ENCODE measurements around the gene ADCY3.

The ADCY3 gene

DNA sequence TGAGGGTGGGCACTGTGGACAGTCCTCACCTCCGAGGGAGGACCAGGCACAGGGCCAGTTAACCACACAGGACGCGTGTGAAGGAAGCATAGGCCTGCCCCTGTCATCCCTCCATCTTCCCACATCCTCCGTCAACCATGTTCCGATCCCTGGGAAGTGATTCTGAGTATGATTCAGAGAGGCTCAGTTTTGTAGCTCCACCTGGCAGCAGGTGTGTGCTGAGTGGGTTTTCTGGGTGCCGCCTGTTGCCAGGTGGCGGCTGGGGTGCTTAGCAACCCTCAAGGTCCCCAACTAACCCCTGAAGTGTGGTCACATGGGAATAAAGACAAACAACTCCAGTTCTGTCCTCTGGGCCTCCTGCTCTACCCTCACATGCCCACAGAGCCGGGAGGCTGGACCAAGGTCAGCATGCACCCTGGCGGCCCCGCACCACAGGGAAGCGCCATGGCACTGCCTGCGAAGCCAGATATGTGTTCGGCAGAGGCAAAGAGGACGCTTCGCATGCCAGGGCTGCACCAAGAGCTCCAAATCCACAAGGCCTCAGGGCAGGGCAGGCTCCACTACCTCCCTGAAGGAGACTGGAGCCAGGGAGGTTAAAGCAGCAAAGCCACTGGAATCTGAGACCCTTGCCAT, 60.0 kb downstream of the ADCY3 start:
- DNase-seq, result no peak
- in situ Hi-C loops (cut with MboI; ENCODE audit: low pct_unique_long_range_greater_than_20kb, low sequenced_read_pairs), result no loop called here

DNA sequence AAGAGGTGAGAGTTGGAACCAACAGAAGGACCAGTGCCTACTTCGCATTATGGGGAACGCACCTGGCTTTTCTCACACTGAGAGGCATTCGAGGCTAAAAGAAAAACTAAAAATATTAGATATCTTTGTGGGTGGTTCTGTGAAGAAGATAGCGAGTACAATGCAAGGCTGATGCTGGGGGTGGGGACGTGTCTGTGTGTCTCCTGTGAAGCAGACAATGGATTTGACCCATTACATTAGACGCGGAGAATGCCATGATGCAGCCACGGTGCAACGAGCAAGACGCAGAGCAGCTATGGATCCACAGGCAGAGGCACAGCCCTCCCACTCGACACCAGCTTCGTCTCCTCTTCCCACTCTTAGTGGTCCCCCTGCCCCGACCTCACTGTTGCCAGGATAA, 61.0 kb downstream of the ADCY3 start:
- DNase-seq, result no peak
- in situ Hi-C loops (cut with MboI; ENCODE audit: low pct_unique_long_range_greater_than_20kb, low sequenced_read_pairs), result no loop called here

DNA sequence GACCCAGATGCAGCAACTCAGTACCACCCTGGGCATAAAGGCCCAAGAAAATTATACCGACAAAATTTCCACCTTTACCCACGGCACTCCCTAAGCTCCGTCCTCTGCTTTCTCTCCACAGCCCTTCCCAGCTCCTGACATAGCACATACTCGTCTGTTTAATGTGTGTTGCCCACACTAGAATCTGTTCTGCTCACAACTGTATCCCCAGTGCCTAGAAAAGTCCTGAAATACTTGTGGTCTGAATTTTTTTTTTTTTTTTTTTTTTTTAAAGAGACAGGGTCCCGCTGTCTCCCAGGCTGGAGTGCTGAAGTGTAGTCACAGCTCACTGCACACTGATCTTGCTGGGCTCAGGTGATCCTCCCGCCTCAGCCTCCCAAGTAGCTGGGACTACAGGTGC, 62.3 kb downstream of the ADCY3 start:
- no peak for DNase-seq
- in situ Hi-C loops (cut with MboI; ENCODE audit: low pct_unique_long_range_greater_than_20kb, low sequenced_read_pairs), result no loop called here

DNA sequence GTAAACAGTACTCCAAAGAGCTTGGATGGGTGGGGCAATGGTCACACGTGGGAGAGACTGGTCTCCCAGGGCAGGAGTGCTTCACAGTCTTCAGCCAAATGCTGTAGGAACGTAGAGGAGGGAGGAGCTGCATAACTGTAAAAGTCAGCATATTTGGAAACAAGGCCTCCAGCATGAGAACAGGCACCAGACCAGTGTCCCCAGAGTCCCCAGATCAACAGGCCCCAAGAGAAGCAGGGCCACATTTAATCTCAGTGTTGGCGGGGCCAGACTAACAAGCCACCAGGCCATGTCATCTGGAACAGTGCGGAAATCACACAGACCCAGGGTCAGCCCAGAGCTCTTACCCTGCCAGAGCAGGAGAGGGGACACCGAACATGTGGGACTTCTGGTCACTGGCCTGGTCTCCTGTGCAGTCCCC, 63.2 kb downstream of the ADCY3 start:
- in situ Hi-C loops (cut with MboI; ENCODE audit: low pct_unique_long_range_greater_than_20kb, low sequenced_read_pairs), result no loop called here
- DNase-seq, result no peak

DNA sequence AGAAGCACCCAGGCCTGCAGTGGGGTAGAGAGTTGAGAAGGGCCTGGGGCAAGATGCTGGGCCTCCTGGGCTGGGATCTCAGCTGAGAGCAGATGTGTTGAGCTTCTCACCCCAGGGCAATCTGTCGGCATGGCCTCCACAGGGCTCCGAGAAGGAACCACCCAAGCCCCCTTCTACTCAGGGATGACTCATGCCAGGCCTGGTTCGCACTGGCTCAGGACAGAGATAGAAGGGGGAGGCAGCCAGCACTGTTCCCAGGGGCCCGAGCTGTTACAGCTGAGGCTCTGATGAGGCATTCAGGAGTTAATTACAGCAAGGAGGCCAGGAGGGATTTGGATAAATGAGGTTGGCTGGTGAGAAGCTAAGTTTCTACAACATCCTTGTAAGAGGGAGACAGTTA, 64.3 kb downstream of the ADCY3 start:
- in situ Hi-C loops (cut with MboI; ENCODE audit: low pct_unique_long_range_greater_than_20kb, low sequenced_read_pairs), result no loop called here
- no peak for DNase-seq

DNA sequence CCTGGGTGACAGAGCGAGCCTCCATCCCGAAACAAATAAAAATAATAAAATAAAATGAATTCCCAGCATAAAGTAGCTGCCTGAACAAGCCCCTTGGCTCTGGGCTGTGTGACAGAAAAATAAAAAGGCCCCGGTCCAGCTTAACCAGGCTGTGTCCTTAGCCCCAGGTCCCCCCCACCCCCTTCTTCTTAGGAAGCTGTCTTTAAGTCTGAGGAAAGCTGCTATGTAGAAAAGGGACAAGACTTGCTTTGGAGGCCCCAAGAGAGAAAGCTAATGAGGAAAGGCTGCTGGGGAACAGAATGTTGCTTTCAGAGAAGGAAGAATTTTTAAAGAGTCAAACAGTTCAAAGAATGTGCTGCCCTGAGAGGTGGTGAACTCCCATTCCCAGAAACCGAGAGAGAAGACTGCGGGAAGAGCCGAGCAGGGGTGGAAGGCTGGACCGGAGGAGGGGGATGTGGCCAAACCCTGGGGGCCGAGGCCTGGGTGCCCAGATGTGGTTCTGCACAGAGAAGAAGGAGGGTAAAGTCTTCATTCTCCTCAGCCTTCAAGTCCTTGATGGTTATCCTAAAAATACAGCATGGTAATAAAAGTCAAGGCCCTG, 64.9 kb downstream of the ADCY3 start:
- in situ Hi-C loops (cut with MboI; ENCODE audit: low pct_unique_long_range_greater_than_20kb, low sequenced_read_pairs), result no loop called here
- no peak for DNase-seq

DNA sequence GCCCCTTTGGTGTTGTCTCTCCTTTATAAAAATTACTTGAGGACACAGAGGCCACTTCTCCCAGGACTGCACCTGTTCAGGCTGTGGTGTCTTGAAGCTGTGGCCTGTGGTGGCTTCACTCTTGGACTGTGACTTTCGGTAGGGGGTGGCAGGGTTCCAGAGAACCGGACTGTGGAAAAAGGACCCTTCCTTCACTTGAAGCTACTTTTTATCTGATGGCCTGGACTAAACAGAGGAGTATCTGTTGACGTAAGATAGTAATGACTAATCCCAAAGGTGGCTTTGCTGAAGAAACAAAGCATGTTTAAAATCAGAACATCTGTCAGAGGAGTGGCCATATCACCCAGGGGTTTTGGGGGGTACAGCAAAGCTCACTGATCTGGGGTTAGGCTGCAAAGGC, 66.0 kb downstream of the ADCY3 start:
- in situ Hi-C loops (cut with MboI; ENCODE audit: low pct_unique_long_range_greater_than_20kb, low sequenced_read_pairs), result no loop called here
- no peak for DNase-seq

DNA sequence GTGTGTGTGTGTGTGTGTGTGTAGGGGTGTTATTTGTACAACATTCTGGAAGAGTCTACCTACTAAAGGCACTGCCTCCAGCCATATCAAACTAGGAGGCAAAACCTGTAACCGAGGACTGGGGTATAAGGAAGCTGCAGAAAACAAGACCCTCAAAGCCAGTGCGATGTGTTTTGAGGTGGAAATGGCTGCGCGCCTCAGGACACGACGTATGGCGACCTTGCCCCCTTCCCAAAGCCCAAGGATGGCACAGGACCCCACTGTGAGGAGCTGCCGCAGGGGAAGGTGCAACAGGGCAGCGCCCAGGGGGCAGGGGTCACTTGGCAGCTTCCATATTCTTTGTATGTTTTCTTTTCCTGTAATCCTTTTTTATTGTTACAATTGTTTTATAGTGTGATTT, 67.0 kb downstream of the ADCY3 start:
- in situ Hi-C loops (cut with MboI; ENCODE audit: low pct_unique_long_range_greater_than_20kb, low sequenced_read_pairs), result no loop called here

DNA sequence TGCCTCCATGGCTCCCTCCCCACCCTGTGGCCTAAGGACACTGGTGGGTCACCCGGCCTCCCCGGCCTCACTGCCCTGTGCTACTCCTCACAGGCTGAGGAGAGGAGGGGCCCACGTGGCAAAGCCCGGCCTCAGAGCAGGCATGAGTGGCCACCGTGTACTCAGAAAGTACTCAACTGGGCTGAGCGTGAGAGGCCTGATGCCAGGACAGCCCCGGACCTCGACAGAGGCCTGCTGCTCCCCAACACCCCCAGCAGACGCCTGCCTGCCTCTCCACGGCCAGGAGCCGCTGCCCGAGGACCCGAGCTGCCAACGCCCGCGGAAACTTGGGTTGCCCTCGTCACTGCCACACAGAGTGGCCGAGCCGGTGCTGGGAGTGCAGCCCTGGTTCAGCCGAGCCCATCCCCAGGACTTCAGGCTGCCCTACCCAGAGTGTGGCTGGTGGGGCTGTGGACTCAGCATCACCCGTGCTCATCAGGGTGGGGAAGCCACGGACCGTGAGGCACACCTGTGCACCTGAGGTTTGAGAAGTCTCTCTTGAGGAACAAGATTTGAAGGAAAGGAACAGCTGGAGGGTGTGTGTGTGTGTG, 67.5 kb downstream of the ADCY3 start:
- in situ Hi-C loops (cut with MboI; ENCODE audit: low pct_unique_long_range_greater_than_20kb, low sequenced_read_pairs), result no loop called here
- no peak for DNase-seq

More for the DNA sequence above, 67.0 kb downstream of the ADCY3 start:
- no peak for DNase-seq

DNA sequence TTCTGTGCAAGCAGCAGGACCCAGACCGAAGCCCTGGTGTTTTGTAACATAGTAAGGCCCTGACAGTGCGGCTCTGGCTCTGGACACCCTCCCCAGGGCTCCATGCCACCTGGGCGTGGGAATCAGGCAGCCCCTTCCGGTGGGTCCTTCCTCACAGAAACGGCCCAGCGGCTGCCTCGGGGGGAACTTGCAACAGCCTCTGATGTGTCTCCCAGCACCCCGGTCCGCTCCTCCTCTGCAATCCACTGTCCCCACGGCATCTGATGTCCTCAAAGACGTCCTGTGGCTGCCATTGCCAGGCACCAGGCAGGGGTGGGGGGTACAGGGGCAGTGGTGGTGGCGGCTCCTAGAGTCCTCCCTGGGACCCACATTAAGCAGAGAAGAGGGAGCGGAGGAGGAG, 68.0 kb downstream of the ADCY3 start:
- in situ Hi-C loops (cut with MboI; ENCODE audit: low pct_unique_long_range_greater_than_20kb, low sequenced_read_pairs), result no loop called here
- DNase-seq, result no peak

DNA sequence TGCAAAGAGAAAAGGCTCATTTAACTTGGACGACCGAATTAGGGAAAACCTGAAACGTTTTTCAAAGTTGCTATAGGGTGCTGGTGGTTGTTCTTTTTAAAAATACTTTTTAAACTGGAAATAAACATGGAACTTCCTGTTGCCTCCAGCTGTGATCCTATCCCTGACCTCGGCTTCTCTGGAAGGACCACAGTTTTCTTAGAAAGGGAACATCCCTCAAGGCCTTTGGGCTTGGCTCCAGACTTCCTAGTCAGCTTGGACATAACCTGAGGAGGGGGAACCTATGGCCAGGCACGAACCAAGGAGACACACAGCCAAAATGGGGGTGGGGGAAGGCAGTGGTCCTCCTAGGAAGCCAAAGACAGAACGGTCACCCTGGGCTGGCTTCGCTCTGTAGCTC, 69.1 kb downstream of the ADCY3 start:
- in situ Hi-C loops (cut with MboI; ENCODE audit: low pct_unique_long_range_greater_than_20kb, low sequenced_read_pairs), result no loop called here
- no peak for DNase-seq

DNA sequence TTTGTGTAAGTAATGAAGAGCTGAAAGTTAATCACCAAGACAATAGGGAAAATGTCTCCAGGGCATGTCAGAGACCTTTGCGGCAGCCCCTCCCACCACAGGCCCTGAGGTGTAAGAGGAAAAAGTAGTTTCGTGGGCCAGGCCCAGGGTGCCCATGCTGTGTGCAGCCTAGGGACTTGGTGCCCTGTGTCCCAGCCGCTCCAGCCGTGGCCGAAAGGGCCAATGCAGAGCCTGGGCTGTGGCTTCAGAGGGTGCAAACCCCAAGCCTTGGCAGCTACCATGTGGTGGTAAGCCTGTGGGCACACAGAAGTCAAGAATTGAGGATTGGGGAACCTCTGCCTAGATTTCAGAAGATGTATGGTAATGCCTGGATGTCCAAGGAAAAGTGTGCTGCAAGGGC, 74.3 kb downstream of the ADCY3 start:
- in situ Hi-C loops (cut with MboI; ENCODE audit: low pct_unique_long_range_greater_than_20kb, low sequenced_read_pairs), result loop anchor here (25.0 kb wide), 1 partner anchor 433 kb away; no protein-coding TSS in a partner anchor
- DNase-seq, result no peak

DNA sequence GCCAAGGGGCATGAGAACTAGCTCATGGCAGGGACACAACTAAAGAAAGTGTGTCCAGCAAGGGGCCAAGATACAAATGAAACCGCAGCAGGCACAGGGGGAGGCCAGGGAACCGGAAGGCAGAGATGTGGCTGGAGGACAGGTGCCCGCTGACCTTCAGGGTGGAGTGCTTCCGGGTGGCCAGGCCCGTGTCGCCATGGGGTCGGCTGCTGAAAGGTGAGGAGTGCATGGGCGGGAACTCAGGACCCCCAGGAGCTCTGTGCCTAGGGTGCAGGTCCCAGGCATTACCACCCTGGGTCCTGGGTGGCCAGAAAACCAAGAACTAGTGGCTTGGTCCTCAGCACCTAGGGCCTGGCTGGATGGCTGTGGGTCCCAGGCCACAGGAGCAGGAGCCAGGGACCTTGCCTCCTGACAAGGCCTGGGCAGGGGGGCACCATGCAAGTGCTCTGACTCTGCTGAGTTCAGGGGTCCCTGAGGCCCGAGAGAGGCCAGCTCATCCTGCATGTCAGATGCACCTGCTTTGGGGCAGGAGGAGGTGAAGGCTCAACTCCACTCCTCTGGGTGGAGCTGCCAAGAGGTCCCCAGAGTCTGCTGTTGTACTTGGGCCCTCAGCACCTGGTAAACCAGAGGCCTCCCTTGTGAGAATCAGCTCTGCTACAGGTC, 75.9 kb downstream of the ADCY3 start:
- in situ Hi-C loops (cut with MboI; ENCODE audit: low pct_unique_long_range_greater_than_20kb, low sequenced_read_pairs), result loop anchor here (25.0 kb wide), 1 partner anchor 432 kb away; no protein-coding TSS in a partner anchor
- no peak for DNase-seq

DNA sequence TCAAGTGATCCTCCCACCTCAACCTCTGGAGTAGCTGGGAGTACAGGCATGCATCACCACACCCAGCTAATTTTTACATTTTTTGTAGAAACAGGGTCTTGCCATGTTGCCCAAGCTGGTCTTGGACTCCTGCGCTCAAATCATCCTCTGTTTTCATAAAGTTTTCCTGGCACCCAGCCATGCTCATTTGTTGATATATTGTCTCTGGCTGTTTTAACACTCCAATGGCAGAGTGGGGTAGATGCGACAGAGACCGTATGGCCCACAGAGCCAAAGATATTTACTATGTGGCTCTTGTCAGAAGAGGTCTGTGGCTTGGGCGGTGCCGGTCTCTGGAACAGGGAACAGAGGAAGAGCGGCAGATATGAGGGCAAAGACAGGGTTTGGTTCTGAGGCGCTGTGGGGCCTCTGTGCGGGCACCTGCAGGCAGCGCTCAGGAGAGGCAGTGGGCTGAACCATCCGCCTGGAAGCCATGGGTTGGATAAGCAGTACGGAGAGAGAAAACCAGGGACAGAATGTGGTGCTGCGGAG, 76.6 kb downstream of the ADCY3 start:
- in situ Hi-C loops (cut with MboI; ENCODE audit: low pct_unique_long_range_greater_than_20kb, low sequenced_read_pairs), result loop anchor here (25.0 kb wide), 1 partner anchor 431 kb away; no protein-coding TSS in a partner anchor
- DNase-seq, result no peak

DNA sequence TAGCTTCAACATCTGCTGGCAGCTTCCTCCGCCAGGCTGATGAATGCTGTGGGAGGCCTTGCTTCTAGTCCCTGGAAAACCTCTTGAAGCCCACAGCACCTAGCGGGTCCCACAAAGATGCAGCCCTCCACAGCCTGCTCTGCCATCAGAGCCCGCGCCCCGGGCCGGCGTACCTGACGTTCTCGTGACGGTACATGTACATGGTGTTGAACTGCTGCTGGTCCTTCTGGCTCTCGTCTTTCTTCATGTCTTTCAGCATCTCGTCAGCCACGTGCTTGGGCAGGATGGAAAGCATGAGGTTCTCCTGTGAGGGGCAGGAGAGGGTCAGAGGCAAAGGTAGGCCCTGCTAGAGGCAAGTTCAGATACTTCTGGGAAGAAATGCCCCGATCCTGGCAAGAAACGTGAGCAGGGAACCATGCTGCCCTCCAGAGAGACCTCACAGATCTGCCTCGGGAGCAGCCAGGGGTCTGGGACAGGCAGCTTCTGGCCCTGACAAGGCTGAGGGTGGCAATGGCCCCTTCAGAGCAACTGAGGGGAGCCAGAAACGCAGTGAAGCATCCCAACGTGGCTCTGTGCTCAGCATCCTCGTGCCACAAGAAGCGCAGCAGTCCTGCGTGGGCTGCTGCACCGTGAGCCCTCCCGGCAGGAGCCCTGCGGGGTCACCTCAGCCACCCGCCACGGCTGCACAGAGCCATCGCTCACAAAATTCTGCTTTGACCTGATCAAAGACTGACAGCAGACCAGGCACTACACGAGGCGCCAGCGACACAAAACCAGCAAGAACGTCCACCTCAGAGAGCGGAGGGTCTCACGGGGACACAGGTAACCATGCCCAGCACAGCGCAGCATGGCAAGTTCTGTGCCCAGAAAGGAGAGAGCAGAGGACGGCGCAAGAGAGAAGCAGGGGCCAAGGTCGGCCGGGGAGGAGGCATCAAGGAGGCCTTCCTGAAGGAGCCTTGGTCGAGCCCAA, 77.7 kb downstream of the ADCY3 start:
- in situ Hi-C loops (cut with MboI; ENCODE audit: low pct_unique_long_range_greater_than_20kb, low sequenced_read_pairs), result loop anchor here (25.0 kb wide), 1 partner anchor 430 kb away; no protein-coding TSS in a partner anchor
- no peak for DNase-seq

DNA sequence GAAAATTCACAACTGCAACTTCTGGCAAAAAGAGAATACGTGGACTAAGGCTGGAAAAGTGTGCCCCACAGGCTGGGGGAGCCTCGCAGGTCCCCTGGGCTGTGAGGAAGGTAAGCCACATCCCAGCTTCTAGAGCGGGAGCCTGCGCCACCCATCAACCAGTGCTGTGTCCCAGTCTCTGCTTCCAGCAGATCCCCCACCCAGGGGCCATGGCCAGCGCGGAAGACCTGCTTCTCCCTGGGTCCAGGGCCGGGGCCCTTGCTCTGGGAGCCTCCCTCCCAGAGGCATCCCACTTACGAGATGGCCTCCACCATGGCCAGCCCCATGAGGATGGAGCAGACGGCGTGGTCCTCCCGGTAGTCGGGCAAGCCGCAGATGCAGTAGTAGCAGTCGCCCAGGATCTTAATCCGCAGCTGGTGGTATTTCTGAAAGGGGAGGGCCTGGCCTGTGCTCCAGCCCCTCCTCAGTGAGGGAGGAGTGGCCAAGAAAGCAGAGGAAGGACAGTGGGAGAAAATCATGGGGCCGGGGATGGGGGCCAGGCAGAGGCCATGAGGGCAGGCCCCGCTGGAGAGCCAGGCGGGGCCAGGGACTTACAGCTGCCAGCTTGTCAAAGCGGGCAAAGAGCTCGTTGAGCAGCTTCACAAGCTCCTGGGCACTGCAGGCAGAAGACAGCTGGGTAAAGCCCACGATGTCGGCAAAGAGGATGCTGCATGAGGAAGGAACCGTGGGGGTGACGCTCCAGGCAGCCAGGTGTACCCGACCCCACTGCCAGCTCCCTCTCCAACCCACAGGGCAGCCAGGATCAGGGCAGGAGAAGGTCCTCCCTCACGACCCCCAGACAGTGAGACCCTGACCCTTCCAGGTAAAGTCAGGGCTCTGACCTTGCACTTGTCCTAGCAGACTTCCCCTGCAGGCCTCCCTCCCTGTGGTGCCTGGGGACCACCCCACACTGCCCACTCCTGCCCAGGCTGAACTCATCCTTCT, 78.8 kb downstream of the ADCY3 start:
- DNase-seq, result no peak
- in situ Hi-C loops (cut with MboI; ENCODE audit: low pct_unique_long_range_greater_than_20kb, low sequenced_read_pairs), result loop anchor here (25.0 kb wide), 1 partner anchor 429 kb away; no protein-coding TSS in a partner anchor

DNA sequence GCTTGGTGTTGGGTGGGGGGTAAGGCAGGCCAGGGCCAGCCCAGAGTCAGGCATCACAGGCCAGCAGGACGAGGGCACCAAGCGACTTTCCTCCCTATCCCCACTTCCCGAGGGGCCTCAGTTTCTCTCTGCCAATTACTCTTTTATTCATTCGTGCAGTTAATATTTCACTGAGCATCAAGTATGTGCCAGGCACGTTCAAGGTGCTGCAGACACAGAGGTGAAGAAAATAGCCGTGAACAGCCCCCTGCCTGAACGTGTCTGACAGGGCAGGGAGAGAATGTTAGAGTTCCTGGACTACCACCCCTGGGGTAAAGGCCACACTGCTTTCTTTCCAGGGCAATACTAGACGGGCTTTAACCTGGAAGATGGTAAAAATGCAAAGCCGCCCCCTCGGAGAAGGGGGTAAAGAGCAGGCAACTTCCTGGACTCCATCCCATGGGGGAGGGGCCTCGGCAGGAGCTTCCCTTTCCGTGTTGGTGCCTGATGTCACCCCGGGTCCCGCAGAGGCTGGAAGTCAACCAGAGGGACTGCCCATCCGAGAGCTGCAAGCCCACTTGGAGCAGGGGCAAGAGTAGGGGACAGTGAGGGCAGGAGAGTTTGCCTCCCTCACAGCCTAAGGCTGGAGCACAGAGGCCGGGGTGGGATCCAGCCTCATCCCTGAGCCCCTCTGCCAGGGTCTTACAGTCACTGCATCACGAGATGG, 79.7 kb downstream of the ADCY3 start:
- in situ Hi-C loops (cut with MboI; ENCODE audit: low pct_unique_long_range_greater_than_20kb, low sequenced_read_pairs), result loop anchor here (25.0 kb wide), 1 partner anchor 428 kb away; no protein-coding TSS in a partner anchor
- no peak for DNase-seq
